RWPE1 (cell line): ENCODE measurements around the gene ZMYND8.
A peak's percentile ranks its signal among the peaks of the same experiment; 100 is the strongest.
"Not testable (repeated sequence)": the region's sequence is repeated elsewhere in the genome, so short reads cannot be mapped to it uniquely, and the experiment has no call there.

Experiments used
- CTCF ChIA-PET: fragments of 350-600 bp; sonication (Branson Sonifier 250); formaldehyde crosslinking; extraction: SDS; loops from one replicate; lab custom pipeline; 2021; lab: Yijun Ruan, JAX
- POLR2A ChIA-PET: fragments of 400-600 bp; formaldehyde crosslinking; extraction: SDS; loops from one replicate; lab custom pipeline; 2020; ENCODE audit warnings: antibody characterized with exemption; ENCODE audit not compliant: low non-redundant PET; lab: Yijun Ruan, JAX
- DNase-seq: peaks from one replicate; pipeline ENCODE4 v3.0.0; 2012; ENCODE audit warnings: low spot score
- H3K27ac ChIP-seq: fragments of 450-650 bp; 2 replicates; pipeline ENCODE4 v1.5.1; 2017
- TF ChIP-seq, protein P1 (sequence below): fragments of 450-650 bp; conservative IDR thresholded peaks from 2 replicates; pipeline ENCODE4 v1.5.1; 2017; ENCODE audit warnings: low read depth, mild to moderate bottlenecking

Gene ZMYND8

DNA sequence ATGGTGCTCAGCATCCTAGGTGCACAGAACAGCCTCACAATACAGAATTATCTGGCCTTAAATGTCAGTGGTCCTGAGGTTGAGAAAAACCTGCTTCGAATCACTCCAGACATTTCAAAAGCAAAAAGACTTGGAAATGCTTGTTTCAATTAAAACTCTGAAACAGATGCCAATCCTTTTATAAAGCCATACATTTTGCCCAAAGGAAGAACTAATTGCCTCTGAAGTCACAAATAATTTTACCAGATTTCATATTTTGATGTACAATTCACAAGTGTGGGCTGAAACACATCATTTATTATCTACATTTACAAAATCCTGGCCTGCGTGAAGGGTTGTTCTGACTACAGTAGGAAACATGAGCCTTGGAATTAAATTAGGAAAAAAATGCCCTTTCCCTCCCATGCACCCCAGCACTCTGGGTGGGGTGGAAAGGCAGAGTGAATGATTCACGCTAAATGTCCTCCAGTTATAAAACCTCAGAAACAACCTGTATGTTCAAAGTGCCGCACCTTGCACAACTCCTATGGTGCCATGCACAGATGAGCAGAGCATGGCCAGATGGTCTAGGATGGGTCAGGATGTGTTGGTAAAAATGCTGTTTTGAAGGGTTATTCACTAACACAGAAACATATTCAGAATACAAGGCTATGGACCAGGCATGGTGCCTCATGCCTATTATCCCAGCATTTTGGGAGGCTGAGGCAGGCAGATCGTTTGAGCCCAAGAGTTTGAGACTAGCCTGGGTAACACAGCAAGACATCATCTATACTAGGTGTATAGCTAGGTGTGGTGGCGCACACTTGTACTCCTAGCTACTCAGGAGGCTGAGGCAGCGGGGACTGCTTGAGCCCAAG lies 87.0 kb downstream of the ZMYND8 start:
- ChIA-PET CTCF (interaction anchor here (1.1 to 10.3 kb wide), 4 partner anchors 73 to 351 kb away, joined by 3 to 387 read pairs (median 7); no protein-coding TSS in a partner anchor), POLR2A (interaction anchor here (0.7 kb wide), 1 partner anchor 91 kb away, joined by 6 read pairs; no protein-coding TSS in a partner anchor)
- peak; percentile 45 for DNase-seq
- H3K27ac ChIP-seq, result peak overlapping the region; percentile 43
- TF ChIP-seq, protein P1, sequence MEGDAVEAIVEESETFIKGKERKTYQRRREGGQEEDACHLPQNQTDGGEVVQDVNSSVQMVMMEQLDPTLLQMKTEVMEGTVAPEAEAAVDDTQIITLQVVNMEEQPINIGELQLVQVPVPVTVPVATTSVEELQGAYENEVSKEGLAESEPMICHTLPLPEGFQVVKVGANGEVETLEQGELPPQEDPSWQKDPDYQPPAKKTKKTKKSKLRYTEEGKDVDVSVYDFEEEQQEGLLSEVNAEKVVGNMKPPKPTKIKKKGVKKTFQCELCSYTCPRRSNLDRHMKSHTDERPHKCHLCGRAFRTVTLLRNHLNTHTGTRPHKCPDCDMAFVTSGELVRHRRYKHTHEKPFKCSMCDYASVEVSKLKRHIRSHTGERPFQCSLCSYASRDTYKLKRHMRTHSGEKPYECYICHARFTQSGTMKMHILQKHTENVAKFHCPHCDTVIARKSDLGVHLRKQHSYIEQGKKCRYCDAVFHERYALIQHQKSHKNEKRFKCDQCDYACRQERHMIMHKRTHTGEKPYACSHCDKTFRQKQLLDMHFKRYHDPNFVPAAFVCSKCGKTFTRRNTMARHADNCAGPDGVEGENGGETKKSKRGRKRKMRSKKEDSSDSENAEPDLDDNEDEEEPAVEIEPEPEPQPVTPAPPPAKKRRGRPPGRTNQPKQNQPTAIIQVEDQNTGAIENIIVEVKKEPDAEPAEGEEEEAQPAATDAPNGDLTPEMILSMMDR, result no peak

DNA sequence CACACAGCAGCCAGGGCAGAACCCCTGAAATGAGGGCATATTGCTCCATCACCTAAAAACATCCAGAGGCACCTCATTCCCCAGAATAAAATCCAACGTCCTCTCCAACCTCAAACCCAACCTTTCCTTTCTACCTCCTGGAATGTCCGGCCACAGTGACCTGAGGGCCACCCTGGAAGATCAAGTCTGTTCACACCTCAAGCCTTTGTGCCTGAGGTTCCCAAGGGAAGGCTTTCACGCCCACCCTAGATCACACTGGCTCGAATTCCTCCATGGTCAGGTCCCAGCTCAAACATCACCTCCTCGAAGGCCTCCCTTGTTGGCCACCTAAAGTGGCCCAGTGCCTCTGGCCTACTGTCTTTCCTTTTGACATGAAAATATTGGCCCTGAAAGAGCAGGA lies 88.9 kb downstream of the ZMYND8 start:
- H3K27ac ChIP-seq, result peak overlapping the region; percentile 26
- no peak for DNase-seq
- POLR2A ChIA-PET, result no interaction called here
- TF ChIP-seq, protein P1, result no peak
- CTCF ChIA-PET, result interaction anchor here (2.1 kb wide), 1 partner anchor 116 kb away, joined by 10 read pairs; no protein-coding TSS in a partner anchor

DNA sequence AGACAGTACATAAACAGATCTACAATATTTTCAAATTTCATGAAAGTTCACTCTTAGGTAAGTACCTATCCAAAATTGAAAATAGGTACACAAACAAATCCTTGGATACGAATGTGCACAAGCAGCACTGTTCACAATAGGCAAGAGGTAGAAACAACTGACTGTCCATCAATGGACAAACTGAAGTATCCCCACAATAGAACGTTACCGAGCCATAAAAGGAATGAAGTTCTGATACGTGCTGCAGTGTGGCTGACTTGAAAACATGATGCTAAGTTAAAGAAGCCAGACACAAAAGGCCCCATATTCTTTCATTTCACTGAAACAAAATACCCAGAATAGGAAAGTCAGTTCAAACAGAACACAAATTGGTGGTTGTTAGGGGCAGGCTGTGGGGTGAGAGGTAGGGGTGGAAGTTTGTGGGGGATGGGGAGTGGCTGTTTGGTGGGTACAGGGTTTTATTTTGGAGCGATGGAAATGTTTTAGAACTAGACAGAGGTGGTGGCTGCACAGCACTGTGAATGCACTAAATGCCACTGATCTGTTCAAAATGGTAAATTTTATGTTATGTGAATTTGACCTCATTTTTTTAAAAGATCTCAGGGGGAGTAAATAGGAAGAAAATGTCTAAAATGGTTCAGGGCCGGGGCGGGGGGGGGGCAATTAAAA lies 89.5 kb downstream of the ZMYND8 start:
- H3K27ac ChIP-seq, result peak overlapping the region; percentile 26
- TF ChIP-seq, protein P1, result no peak
- no peak for DNase-seq
- CTCF ChIA-PET, result interaction anchor here (2.1 kb wide), 1 partner anchor 117 kb away, joined by 10 read pairs; no protein-coding TSS in a partner anchor
- POLR2A ChIA-PET, result no interaction called here

DNA sequence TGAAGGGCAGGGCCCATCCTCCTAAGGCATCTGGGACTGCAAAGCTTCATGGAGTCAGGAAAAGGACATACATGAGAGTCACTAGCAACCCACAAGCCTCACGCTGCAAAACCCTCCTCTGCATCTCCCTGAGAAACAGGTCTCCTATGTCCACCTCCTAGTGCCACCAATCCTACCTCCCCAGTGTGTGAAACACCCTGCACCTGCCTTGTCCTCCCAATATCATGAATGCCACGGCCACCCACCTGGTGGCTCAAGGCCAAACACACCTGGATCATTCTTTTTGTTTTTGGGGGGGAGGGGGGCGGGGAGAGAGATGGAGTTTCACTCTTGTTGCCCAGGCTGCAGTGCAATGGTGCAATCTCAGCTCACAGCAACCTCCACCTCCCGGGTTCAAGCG lies 90.5 kb downstream of the ZMYND8 start:
- peak overlapping the region; percentile 39 for H3K27ac ChIP-seq
- POLR2A ChIA-PET, result no interaction called here
- TF ChIP-seq, protein P1, result no peak
- no peak for DNase-seq
- CTCF ChIA-PET, result interaction anchor here (0.6 kb wide), 1 partner anchor 175 kb away, joined by 4 read pairs; no protein-coding TSS in a partner anchor

DNA sequence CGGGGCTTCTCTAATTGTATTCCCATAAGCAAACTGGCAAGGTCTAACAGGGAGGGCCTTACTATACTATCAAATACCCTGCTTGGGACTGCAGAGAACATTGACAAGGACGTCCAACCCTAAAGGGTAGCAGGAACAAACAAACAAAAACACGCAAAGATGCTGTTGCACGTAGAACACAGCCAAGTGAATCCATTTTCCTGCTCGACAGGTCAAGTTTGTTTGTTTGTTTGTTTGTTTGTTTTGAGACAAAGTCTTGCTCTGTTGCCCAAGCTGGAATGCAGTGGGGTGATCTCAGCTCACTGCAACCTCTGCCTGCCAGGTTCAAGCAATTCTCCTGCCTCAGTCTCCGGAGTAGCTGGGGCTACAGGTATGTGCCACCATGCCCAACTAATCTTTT lies 91.3 kb downstream of the ZMYND8 start:
- no peak for DNase-seq
- CTCF ChIA-PET, result interaction anchor here (0.7 to 0.9 kb wide), 2 partner anchors 119 to 434 kb away, joined by 3 read pairs; no protein-coding TSS in a partner anchor
- POLR2A ChIA-PET, result no interaction called here
- TF ChIP-seq, protein P1, result no peak
- peak overlapping the region; percentile 39 for H3K27ac ChIP-seq

DNA sequence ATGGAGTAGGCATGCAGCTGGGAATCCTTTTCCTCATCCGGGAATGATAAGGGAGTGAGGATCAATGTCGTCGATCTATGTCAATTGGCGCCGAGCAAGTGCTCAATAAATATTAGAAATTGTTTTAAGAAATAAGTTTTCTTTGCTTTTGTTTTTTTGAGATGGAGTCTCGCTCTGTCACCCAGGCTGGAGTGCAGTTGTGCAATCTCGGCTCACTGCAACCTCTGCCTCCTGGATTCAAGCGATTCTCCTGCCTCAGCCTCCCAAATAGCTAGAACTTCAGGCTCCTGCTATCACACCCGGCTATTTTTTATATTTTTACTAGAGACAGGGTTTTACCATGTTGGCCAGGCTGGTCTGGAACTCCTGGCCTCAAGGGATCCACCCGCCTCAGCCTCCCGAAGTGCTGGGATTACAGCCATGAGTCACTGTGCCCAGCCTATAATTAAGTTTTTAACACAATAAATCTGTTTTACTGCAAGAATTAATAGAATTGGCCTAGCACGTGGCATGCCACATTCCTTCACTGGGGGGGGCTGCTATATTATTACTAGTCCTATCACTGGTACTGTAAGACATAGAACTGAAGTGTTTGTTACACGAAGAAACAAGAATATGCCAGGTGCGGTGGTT lies 92.2 kb downstream of the ZMYND8 start:
- DNase-seq, POLR2A ChIA-PET: not testable (repeated sequence)
- CTCF ChIA-PET, result interaction anchor here (0.7 to 1.8 kb wide), 4 partner anchors 8 to 435 kb away, joined by 3 to 12 read pairs (median 5); no protein-coding TSS in a partner anchor
- peak overlapping the region; percentile 29 for H3K27ac ChIP-seq
